GM12878 (cell line): ENCODE data around the gene AGPAT2. TPM values are rescaled to one million over a fixed set of nuclear protein-coding genes. Genes with fewer than 3 reads are reported as not detected.

Experiments
- ATAC-seq: fragments of 200-7000 bp; cut with Tn5 transposase; 3 replicates; pipeline ENCODE4 v1.9.1; 2020; ENCODE audit warnings: mild to moderate bottlenecking, moderate library complexity
- BruUV-seq: library from RNA; stranded (reverse); fragments of 400-500 nt; replicated peaks from 2 replicates; lab custom pipeline; 2021; lab: Mats Ljungman, UMichigan
- CTCF ChIA-PET: fragments of 300-600 bp; sonication (Branson Sonifier 250); formaldehyde crosslinking; extraction: SDS; loops from one replicate; lab custom pipeline; 2021; ENCODE audit warnings: inconsistent platforms; lab: Yijun Ruan, JAX
- POLR2A ChIA-PET: fragments of 350-600 bp; formaldehyde crosslinking; extraction: SDS; loops from one replicate; lab custom pipeline; 2021; ENCODE audit warnings: inconsistent platforms; lab: Charles Lee
- RAD21 ChIA-PET: fragments of 300-600 bp; sonication (Branson Sonifier 250); formaldehyde crosslinking; loops from one replicate; lab custom pipeline; 2023; ENCODE audit warnings: antibody characterized with exemption; ENCODE audit not compliant: unreplicated experiment; lab: Charles Lee
- SMC1A ChIA-PET: fragments of 300-600 bp; sonication (Branson Sonifier 250); formaldehyde crosslinking; loops from one replicate; lab custom pipeline; 2023; ENCODE audit not compliant: unreplicated experiment, uncharacterized antibody; lab: Charles Lee
- DNase-seq: peaks from one replicate; pipeline ENCODE4 v3.0.0-alpha.2; 2011; ENCODE audit warnings: low read depth, low spot score
- FAIRE-seq: peaks from 3 replicates; lab custom pipeline; 2011; peaks lifted over from hg19 to GRCh38; lab: Jason Lieb, UNC
- H2AFZ ChIP-seq: 2 replicates; pipeline ENCODE4 v1.6.0; 2011; ENCODE audit warnings: low read depth, low read length, control low read depth; ENCODE audit not compliant: control insufficient read depth
- H3K27ac ChIP-seq: 2 replicates; pipeline ENCODE4 v1.5.1; 2011; ENCODE audit warnings: control low read depth; ENCODE audit not compliant: control insufficient read depth, insufficient read depth
- H3K27me3 ChIP-seq, 2 experiments: replicated peaks in 1 of 2; 2 replicates each; pipeline versions ENCODE4 v1.6.0 to v1.6.1; 2011; ENCODE audit warnings: low read length in 1 of 2; ENCODE audit not compliant: control insufficient read depth in 2 of 2, insufficient read depth in 2 of 2
- H3K36me3 ChIP-seq, 2 experiments: 2 replicates each; pipeline ENCODE4 v1.5.1; 2011; ENCODE audit warnings: low read length in 1 of 2; ENCODE audit not compliant: control insufficient read depth in 2 of 2, insufficient read depth in 2 of 2
- H3K4me1 ChIP-seq: 2 replicates; pipeline ENCODE4 v1.6.1; 2011; ENCODE audit warnings: mild to moderate bottlenecking, low read length, moderate library complexity, mixed read lengths; ENCODE audit not compliant: control insufficient read depth, insufficient read depth
- H3K4me2 ChIP-seq: 2 replicates; pipeline ENCODE4 v1.6.0; 2011; ENCODE audit warnings: control low read depth; ENCODE audit not compliant: control insufficient read depth, insufficient read depth
- H3K4me3 ChIP-seq: fragments of 200-600 bp; sonication (generic); 2 replicates; pipeline ENCODE4 v1.5.1; 2016
- H3K79me2 ChIP-seq: 2 replicates; pipeline ENCODE4 v1.6.0; 2011; ENCODE audit warnings: low read length; ENCODE audit not compliant: control insufficient read depth, insufficient read depth
- H3K9ac ChIP-seq: 2 replicates; pipeline ENCODE4 v1.8.0; 2011; ENCODE audit warnings: low read length, control low read depth, mixed read lengths; ENCODE audit not compliant: control insufficient read depth, insufficient read depth
- H3K9me3 ChIP-seq: replicated peaks from 3 replicates; pipeline ENCODE4 v1.5.1; 2011; ENCODE audit warnings: mild to moderate bottlenecking, low read length; ENCODE audit not compliant: control insufficient read depth, insufficient read depth
- H4K20me1 ChIP-seq: 2 replicates; pipeline ENCODE4 v1.6.0; 2011; ENCODE audit not compliant: control insufficient read depth, insufficient read depth
- BHLHE40 ChIP-seq, 2 experiments: fragments of 450-650 bp in 1 of 2; IDR thresholded peaks; 2 replicates each; pipeline ENCODE4 v1.6.1; 2011 to 2017; ENCODE audit warnings: low read depth in 2 of 2, borderline replicate concordance in 1 of 2, improper control_type of control experiment in 1 of 2, low read length in 1 of 2, mild to moderate bottlenecking in 1 of 2
- CEBPB ChIP-seq, 2 experiments: fragments of 150-350 bp in 1 of 2; IDR thresholded peaks; 2 replicates each; pipeline ENCODE4 v1.6.1; 2012 to 2014; ENCODE audit warnings: low read depth in 2 of 2, low read length in 2 of 2, borderline replicate concordance in 1 of 2, inconsistent platforms in 1 of 2
- CHD4 ChIP-seq: fragments of 200-600 bp; sonication (generic); IDR thresholded peaks from 2 replicates; pipeline ENCODE4 v1.6.1; 2016; ENCODE audit warnings: mild to moderate bottlenecking
- CREM ChIP-seq: IDR thresholded peaks from 2 replicates; pipeline ENCODE4 v1.6.1; 2014; ENCODE audit warnings: antibody characterized with exemption, low read depth
- EP300 ChIP-seq, 2 experiments: fragments of 150-350 bp in 1 of 2; IDR thresholded peaks; 2 replicates each; pipeline ENCODE4 v1.6.1; 2011 to 2012; ENCODE audit warnings: low read depth in 2 of 2, low read length in 2 of 2, borderline replicate concordance in 1 of 2, improper control_type of control experiment in 1 of 2, inconsistent platforms in 1 of 2; ENCODE audit not compliant: control insufficient read depth in 1 of 2
- GABPA ChIP-seq: IDR thresholded peaks from 2 replicates; pipeline ENCODE4 v1.6.1; 2014; ENCODE audit warnings: antibody characterized with exemption, low read depth, mild to moderate bottlenecking, inconsistent platforms
- HDAC6 ChIP-seq: fragments of 200-600 bp; sonication (generic); IDR thresholded peaks from one replicate; pipeline ENCODE4 v1.8.0; 2017; ENCODE audit warnings: antibody characterized with exemption; ENCODE audit not compliant: unreplicated experiment
- MTA2 ChIP-seq: fragments of 450-650 bp; IDR thresholded peaks from 2 replicates; pipeline ENCODE4 v1.6.1; 2016; ENCODE audit warnings: low read depth, mild to moderate bottlenecking, moderate library complexity
- NR2F1 ChIP-seq: fragments of 450-650 bp; conservative IDR thresholded peaks from 2 replicates; pipeline ENCODE4 v1.6.1; 2017; ENCODE audit warnings: mild to moderate bottlenecking
- PKNOX1 ChIP-seq: fragments of 450-650 bp; IDR thresholded peaks from 2 replicates; pipeline ENCODE4 v1.6.1; 2016; ENCODE audit warnings: mild to moderate bottlenecking
- POU2F2 ChIP-seq: IDR thresholded peaks from 3 replicates; pipeline ENCODE4 v1.6.1; 2011; ENCODE audit warnings: low read depth, mild to moderate bottlenecking, low read length, borderline replicate concordance
- RAD51 ChIP-seq: fragments of 450-650 bp; IDR thresholded peaks from 2 replicates; pipeline ENCODE4 v1.6.1; 2016; ENCODE audit warnings: moderate library complexity, mild to moderate bottlenecking, inconsistent platforms
- RBBP5 ChIP-seq: fragments of 200-600 bp; sonication (generic); conservative IDR thresholded peaks from 2 replicates; pipeline ENCODE4 v1.6.1; 2016
- SIN3A ChIP-seq: IDR thresholded peaks from 2 replicates; pipeline ENCODE4 v1.6.1; 2012; ENCODE audit warnings: low read depth, low read length, improper control_type of control experiment
- SMAD1 ChIP-seq: fragments of 450-650 bp; IDR thresholded peaks from 2 replicates; pipeline ENCODE4 v1.6.1; 2018; ENCODE audit warnings: mild to moderate bottlenecking, low read depth; ENCODE audit not compliant: partially characterized antibody
- SREBF1 ChIP-seq: IDR thresholded peaks from 2 replicates; pipeline ENCODE4 v1.6.1; 2012; ENCODE audit warnings: mild to moderate bottlenecking, low read length
- TBL1XR1 ChIP-seq: IDR thresholded peaks from 2 replicates; pipeline ENCODE4 v1.6.1; 2012; ENCODE audit warnings: low read depth, low read length, improper control_type of control experiment
- ZNF217 ChIP-seq: fragments of 450-650 bp; IDR thresholded peaks from 2 replicates; pipeline ENCODE4 v1.6.1; 2017; ENCODE audit warnings: antibody characterized with exemption, mild to moderate bottlenecking
- WGBS: methylation state at CpG from one replicate; pipeline ENCODE4 v1.1.6; 2016; ENCODE audit warnings: low lambda C conversion rate; ENCODE audit not compliant: insufficient replicate concordance, insufficient coverage; ENCODE audit errors: missing lambda C conversion rate; 5-methylcytosine and 5-hydroxymethylcytosine counted together
- in situ Hi-C: fragments of 300-500 bp; cut with MboI; formaldehyde crosslinking; loops from 9 replicates; pipeline ENCODE4 v1.14.3; 2018; ENCODE audit warnings: mixed read lengths
- intact Hi-C: fragments of 100-400 bp; cut with micrococcal nuclease; formaldehyde crosslinking; loops from one replicate; pipeline ENCODE4 v1.14.2; 2022; ENCODE audit not compliant: unreplicated experiment
- polyA plus RNA-seq, 11 experiments: library from polyadenylated mRNA; depleted of rRNA in 4 of 11; unstranded in 6 of 11; stranded (reverse) in 5 of 11; fragments of >200 nt; fragmentation: Nextera tagmentation in 4 of 11; fragmentation: Illumina TruSeq in 1 of 11; extraction: Ambion mirVana in 4 of 11; extraction: Trizol in 1 of 11; gene quantifications; 1 replicate in 1 of 11; 2 replicates in 10 of 11; pipeline versions ENCODE4 v1.2.1 to v1.2.3, GENCODE V29; 2011 to 2016; ENCODE audit warnings: inconsistent platforms in 2 of 11, missing spikeins in 2 of 11, low read depth in 1 of 11
- total RNA-seq, 4 experiments: library from RNA; depleted of rRNA in 3 of 4; stranded (reverse); fragments of >200 nt in 3 of 4; fragmentation: Illumina TruSeq in 1 of 4; extraction: Trizol in 1 of 4; gene quantifications; 2 replicates each; pipeline versions ENCODE4 v1.2.1 to v1.2.3, GENCODE V29; 2013 to 2021
- TF ChIP-seq, protein P1 (sequence below): IDR thresholded peaks from 2 replicates; pipeline ENCODE4 v1.6.1; 2011; ENCODE audit warnings: borderline replicate concordance, low read depth, mild to moderate bottlenecking, moderate library complexity, low read length; ENCODE audit not compliant: insufficient read depth, poor library complexity, severe bottlenecking
- TF ChIP-seq, protein P2 (sequence below): IDR thresholded peaks from 2 replicates; pipeline ENCODE4 v1.6.1; 2011; ENCODE audit warnings: low read depth, low read length, improper control_type of control experiment, borderline replicate concordance
- TF ChIP-seq, protein P3 (sequence below): IDR thresholded peaks from 2 replicates; pipeline ENCODE4 v1.6.1; 2012; ENCODE audit warnings: low read depth, low read length, improper control_type of control experiment

AGPAT2 gene
- total and polyA plus RNA-seq, 10 of the 15 experiments (the other 5 are each of a cell fraction or from before 2014, with no cell fraction given): 0.10 to 28.5 (median 18.2) TPM

- 1% methylated on average over 30 of the region's 30 CpGs for WGBS
- H3K9me3 ChIP-seq: no peaks in the 10 kb centered on the region
- RAD21 ChIA-PET: interaction anchor here (1.0 to 1.8 kb wide), 2 partner anchors 13 to 156 kb away, joined by 4 to 6 read pairs; no protein-coding TSS in a partner anchor
- no peaks in the 10 kb centered on the region for H3K36me3 ChIP-seq
- DNase-seq: no peak
- H3K4me2 ChIP-seq: peak overlapping the region; percentile 38; the same call in 1 of the 2 replicates
- CTCF ChIA-PET: interaction anchor here (1.0 to 2.5 kb wide), 9 partner anchors 10 to 160 kb away, joined by 3 to 16 read pairs (median 4); partner anchors contain the start of gene AGPAT2
- H3K4me3 ChIP-seq: no peak overlapping the region; the same call in 1 of the 2 replicates
- no peak overlapping the region for H3K27ac ChIP-seq
- no peak for FAIRE-seq
- no peak overlapping the region for H2AFZ ChIP-seq
- intact Hi-C loops (no loop called here), in situ Hi-C loops (no loop called here)
- H3K27me3 ChIP-seq: peaks cover 0 to 5% of the 10 kb centered on the region in 2 experiments; a peak in 3 of 4 replicates
- BruUV-seq: no TSS peak
- SMC1A ChIA-PET: interaction anchor here (1.3 kb wide), 1 partner anchor 155 kb away, joined by 5 read pairs; no protein-coding TSS in a partner anchor
- no peaks in the 10 kb centered on the region for H4K20me1 ChIP-seq
- H3K4me1 ChIP-seq: peaks cover 12% of the 10 kb centered on the region
- H3K9ac ChIP-seq: no peak overlapping the region
- POLR2A ChIA-PET: interaction anchor here (1.4 kb wide), 1 partner anchor 105 kb away, joined by 4 read pairs; no protein-coding TSS in a partner anchor
- no peaks in the 10 kb centered on the region for H3K79me2 ChIP-seq
- ATAC-seq: peak; percentile 96
- TF ChIP-seq SREBF1 (no peak), SIN3A (no peak), HDAC6 (no peak), BHLHE40 (IDR thresholded peaks at IDR 0.05; ENCODE audit: borderline replicate concordance in 1 of 2, low read depth in 2 of 2, low read length in 1 of 2) (no peak), NR2F1 (peak; percentile 85), EP300 (IDR thresholded peaks at IDR 0.05; ENCODE audit: borderline replicate concordance in 1 of 2, control insufficient read depth in 1 of 2, low read depth in 2 of 2, low read length in 2 of 2) (no peak), ZNF217 (no peak), RBBP5 (no peak), CHD4 (no peak), MTA2 (0 out of 2 replicates have a peak, but pooled peaks have one; percentile 13), SMAD1 (no peak), POU2F2 (no peak), CREM (no peak), TBL1XR1 (no peak), PKNOX1 (no peak), RAD51 (no peak; the same call in 1 of the 2 replicates), GABPA (no peak), CEBPB (IDR thresholded peaks at IDR 0.05; ENCODE audit: borderline replicate concordance in 1 of 2, low read depth in 2 of 2, low read length in 2 of 2) (no peak)
- TF ChIP-seq, protein P1, sequence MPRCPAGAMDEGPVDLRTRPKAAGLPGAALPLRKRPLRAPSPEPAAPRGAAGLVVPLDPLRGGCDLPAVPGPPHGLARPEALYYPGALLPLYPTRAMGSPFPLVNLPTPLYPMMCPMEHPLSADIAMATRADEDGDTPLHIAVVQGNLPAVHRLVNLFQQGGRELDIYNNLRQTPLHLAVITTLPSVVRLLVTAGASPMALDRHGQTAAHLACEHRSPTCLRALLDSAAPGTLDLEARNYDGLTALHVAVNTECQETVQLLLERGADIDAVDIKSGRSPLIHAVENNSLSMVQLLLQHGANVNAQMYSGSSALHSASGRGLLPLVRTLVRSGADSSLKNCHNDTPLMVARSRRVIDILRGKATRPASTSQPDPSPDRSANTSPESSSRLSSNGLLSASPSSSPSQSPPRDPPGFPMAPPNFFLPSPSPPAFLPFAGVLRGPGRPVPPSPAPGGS: no peak
- TF ChIP-seq, protein P2, sequence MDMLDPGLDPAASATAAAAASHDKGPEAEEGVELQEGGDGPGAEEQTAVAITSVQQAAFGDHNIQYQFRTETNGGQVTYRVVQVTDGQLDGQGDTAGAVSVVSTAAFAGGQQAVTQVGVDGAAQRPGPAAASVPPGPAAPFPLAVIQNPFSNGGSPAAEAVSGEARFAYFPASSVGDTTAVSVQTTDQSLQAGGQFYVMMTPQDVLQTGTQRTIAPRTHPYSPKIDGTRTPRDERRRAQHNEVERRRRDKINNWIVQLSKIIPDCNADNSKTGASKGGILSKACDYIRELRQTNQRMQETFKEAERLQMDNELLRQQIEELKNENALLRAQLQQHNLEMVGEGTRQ: no peak
- TF ChIP-seq, protein P3, sequence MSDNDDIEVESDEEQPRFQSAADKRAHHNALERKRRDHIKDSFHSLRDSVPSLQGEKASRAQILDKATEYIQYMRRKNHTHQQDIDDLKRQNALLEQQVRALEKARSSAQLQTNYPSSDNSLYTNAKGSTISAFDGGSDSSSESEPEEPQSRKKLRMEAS: no peak
These were observed 42.5 kb downstream of the AGPAT2 start for GRCh38 chr9:136644593-136645351.
